SU-DHL-6 (cell line): ENCODE results near the gene DISP3.

ENCODE experiments used
- CTCF ChIP-seq: fragments of 200-600 bp; sonication (generic); IDR thresholded peaks from one replicate; pipeline ENCODE4 v1.5.1; 2017; ENCODE audit warnings: antibody characterized with exemption, mild to moderate bottlenecking, low read length, moderate library complexity; ENCODE audit not compliant: insufficient read depth, poor library complexity, severe bottlenecking
- EZH2phosphoT487 ChIP-seq: fragments of 200-600 bp; sonication (generic), shearing (Covaris generic); conservative IDR thresholded peaks from 2 replicates; pipeline ENCODE4 v1.6.1; 2018; ENCODE audit warnings: mild to moderate bottlenecking, antibody characterized with exemption, low read length, moderate library complexity, mixed read lengths

GRCh38 chr1:11515368-11516300, 36.7 kb downstream of the DISP3 start:
- TF ChIP-seq CTCF (no peak), EZH2phosphoT487 (no peak)
